Activated CD4-positive, alpha-beta T cell treated with anti-CD3 and anti-CD28 coated beads for 48 hours (primary cell): Measurements from ENCODE around the gene ZNF70.

Experiments used
- DNase-seq: peaks from one replicate; pipeline ENCODE4 v3.0.0-alpha.2; 2020

The ZNF70 gene

DNA sequence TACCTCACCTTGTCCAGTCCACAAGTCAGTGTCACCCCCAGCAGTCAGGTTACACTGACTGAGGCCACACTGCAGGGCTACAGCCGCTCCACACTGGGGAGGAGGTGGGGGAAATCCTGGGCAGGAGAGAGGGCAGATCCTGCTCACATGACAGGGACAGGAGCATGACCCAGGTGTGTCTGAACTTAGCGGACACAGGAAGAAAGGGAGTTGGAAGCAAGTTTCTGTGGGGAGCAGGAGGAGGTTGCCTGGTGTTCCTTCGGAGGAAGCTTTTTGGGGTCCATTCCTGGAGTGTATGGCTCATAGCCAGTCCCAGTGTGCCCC lies 27.6 kb upstream of the ZNF70 start:
- DNase-seq, result no peak

GRCh38 chr22:23777776-23778576 lies 27.1 kb upstream of the ZNF70 start:
- no peak for DNase-seq

DNA sequence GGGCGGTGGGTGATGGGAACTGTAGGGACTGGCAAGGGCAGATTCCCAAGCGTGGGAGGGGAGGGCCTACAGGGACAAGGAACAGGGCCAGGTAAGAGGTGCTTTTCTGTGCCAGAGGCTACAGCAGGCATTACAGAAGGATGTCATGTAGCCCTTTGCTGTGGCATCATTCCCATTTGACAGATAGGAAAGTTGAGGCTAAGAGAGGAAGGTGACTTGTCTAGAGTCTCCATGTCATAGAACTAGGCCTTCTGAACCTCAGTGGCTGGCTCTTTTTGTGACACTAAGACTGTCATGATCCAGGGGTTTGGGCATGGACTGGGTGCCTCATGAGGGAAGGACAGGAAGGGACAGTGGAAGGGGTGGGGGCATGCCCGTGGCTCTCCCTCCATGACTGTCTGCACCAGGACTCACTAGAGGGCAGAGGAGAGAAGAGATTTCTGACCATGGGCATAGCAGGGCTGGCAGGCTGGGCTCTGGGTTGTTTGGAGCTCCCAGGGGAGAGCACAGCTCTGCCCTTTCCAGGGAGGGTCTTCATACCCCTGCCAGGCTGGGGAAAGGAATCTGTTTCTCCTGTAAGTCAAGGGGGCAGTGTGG lies 25.0 kb upstream of the ZNF70 start:
- no peak for DNase-seq

DNA sequence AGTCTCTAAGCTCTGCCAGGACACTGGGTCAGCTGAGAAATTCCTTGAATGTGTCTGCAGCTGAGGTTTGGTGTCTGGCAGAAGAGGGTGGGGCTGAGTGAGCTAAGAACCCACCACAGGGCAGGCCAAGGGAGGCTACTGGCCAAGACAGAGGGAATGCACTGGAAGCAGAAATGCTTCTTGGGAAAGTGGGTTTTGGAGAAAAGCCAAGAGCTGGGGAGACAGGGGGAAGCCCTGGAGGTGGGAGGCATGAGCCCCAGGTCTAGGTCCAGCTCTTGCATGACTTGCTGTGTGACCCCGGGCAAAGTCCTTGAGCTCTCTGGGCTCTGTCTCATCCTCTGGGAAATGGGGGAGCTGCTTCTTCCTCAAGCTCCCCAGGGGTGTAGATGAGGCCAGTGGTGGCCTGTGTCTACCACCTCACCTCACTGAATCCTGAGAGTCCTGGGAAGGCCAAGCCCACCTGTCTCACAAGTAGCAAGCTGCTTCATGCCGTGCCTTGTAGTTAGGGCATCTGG lies 24.1 kb upstream of the ZNF70 start:
- DNase-seq, result no peak

- no peak for DNase-seq
Observed at GRCh38 chr22:23774114-23774921, 23.4 kb upstream of the ZNF70 start.

DNA sequence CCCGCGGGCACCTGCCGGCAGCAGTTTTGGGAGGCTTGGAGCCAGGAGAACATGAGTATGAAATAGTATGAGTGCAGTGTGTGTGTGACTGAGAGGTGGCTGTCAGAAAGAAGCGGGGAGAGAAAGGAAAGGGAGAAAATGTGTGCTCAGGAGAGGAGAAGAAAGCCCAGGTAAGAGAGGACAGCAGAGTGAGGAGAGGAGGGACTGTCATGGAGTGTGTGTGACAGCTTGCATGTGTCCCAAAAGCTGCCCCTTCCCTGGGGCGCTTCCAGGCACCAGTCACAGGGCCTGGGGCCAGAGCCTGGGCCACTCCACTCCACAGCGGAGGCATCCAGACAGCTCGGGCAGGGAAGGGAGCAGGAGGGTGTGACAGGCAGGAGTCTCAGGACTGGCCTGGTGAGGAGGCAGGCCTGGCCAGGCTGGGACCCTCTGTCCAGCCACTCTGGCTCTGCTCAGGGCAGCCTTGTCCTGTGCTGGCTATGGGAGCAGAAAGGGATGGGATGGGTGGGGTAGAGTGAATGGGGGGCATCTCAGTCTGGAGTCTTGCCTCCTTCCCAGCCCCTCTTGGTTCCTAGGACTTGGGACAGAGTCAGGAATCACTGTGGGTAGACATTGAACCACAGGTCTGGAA lies 22.7 kb upstream of the ZNF70 start:
- DNase-seq, result no peak

DNA sequence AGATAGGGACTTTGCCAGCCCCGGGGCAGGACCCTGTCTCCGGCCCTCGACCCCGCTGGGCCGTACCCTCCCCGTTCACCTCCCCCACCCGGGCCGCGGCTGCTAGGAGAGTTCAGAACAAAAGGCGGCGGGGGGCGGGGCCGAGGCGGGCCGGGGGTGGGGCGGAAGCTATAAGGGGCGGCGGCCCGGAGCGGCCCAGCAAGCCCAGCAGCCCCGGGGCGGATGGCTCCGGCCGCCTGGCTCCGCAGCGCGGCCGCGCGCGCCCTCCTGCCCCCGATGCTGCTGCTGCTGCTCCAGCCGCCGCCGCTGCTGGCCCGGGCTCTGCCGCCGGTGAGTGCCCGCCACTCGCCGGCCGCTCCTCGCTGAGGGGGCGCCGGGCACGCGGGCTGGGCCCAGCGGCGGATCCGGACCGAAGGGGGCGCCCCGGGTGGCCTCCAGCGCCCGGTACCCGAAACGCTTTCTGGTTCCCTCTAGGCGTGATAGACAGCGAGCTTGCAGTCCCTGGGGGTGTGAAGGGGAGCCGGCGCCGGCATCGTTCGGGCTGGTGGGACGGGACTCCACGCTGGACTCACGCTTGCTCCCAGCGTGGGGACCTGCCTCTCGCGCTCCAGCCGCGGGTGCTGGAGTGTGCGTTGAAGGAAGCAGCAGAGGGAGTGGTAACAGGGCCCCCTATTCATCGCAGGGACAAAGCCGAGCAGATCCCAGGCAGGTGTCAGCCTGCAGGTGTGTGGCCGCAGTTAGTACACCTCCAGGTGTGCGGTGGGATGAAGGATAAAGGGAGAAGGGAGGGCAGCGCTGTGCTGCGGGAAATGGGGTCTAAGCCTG lies 21.9 kb upstream of the ZNF70 start, which contains the start of gene MMP11:
TSS of gene MMP11 (plus strand) at position 201 of the 825 bp plus-strand sequence. CDS start at position 223, 22 bp downstream.
- peak; percentile 55 for DNase-seq

- no peak for DNase-seq
Observed at GRCh38 chr22:23772315-23772648, 21.4 kb upstream of the ZNF70 start.

GRCh38 chr22:23769321-23769965 lies 18.5 kb upstream of the ZNF70 start:
- DNase-seq, result no peak

DNA sequence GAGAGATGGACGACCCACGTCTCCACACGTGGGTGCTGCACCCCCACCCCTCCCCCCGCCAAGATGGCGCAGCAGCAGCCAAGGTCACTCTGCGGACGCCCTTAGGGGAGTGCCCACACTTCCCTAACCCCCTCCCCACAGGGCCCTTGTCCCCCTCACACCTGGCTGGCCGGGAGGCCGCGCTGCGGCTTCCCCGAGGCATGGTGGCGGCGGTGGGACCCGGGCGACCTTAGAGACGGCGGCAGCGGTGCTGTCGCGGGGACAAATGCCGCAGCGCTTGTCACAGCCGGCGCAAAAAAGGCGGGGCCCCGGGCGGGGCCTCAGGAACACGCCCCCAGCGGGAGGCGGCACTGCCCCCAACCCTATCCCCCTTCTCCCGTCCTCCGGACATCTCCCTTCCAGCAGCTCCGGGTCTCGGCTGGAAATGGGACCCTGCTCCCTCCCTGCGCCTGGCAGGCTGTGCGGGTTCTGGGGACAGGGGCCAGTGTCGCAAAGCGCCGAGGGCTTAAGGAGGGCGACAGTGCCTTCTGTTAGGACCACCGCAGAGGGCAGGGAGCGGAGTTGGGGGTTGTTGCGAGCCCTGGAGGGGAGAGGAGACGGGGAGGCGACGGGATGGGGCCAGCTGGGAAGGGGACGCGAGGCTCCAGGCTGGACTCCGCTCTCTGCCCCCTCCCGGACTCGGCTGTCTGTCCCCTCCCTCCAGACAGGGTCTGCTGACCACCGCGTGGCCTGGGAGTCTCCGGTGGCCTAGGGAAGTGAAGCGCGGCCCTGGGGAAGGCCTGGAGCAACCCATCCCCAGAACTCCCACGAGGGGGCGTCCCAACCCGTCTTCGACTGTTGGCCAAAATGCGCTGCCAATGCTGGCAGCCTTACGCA lies 17.0 kb upstream of the ZNF70 start, which contains the start of gene CHCHD10:
TSS of gene CHCHD10 (minus strand) at position 300 of the 876 bp plus-strand sequence. CDS start at position 202, 98 bp downstream.
- DNase-seq, result peak; percentile 86

GRCh38 chr22:23767303-23767672 lies 16.4 kb upstream of the ZNF70 start:
- no peak for DNase-seq

GRCh38 chr22:23764899-23765881 lies 14.3 kb upstream of the ZNF70 start:
- DNase-seq, result no peak

GRCh38 chr22:23763954-23764353 lies 13.0 kb upstream of the ZNF70 start:
- no peak for DNase-seq

DNA sequence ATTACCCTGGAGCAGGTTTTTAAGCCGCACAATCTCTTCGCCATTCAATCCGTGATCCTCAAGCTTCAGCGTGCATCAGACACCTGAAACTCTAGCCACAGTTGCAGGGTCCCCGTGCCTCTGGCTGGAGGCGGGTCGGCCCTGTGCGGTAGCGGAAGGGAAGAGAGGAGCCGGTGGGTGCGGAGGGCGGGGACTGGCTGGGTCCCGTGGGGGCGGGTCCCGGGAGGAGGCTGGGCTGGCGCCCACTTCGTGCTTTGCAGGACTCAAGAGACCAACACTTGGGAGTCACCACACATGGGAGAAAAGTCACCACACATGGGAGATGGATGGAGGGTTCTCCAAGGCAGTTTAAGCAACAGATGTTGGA lies 12.7 kb upstream of the ZNF70 start:
- DNase-seq, result peak; percentile 72

GRCh38 chr22:23762842-23763578 lies 12.1 kb upstream of the ZNF70 start, which contains the start of gene C22orf15:
Gene C22orf15, plus strand, starts transcription at chr22:23762990. Its CDS starts 317 bp downstream, at chr22:23763307.
- peak; percentile 25 for DNase-seq

DNA sequence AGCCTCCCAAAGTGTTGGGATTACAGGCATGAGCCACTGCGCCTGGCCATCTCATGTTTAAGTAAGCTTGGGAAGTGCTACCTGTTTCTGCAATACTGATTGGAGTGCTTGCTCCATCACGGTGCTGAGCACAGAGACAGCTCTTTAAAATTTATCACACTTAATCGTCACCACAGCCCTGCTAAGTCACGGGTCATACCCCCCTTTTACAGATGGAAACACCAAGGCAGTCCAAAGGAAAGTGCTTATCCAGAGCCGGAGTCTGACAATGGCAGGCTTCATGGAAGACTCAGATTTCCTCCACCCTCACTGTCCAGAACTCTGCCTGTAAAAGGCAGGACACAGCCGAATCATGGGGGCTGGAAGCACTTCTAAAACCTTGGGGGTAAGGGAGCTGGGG lies 9.1 kb upstream of the ZNF70 start:
- no peak for DNase-seq

- DNase-seq, result no peak
Observed at GRCh38 chr22:23759566-23759965, 8.7 kb upstream of the ZNF70 start.

GRCh38 chr22:23756891-23757290 lies 6.0 kb upstream of the ZNF70 start:
- no peak for DNase-seq

DNA sequence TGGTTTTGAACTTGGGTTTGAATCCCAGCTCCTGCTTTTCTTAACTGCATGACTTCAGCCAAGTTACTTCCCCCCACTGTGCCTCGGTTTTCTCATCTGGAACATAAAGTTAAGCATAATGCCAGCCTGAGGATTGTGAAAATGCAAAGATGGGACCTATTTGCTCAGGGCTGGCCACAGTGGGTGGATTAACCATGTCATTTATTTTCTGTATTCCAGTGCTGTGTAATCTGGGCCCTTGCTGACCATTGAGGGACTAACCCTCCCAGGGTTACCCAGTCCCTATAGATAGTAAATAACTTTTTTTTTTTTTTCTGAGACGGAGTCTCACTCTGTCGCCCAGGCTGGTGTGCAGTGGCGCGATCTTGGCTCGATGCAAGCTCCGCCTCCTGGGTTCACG lies 4.8 kb upstream of the ZNF70 start:
- DNase-seq, result no peak
